Neural cell (in vitro differentiated cells): ENCODE data around the gene HMX1.

ENCODE experiments used
- EP300 ChIP-seq: fragments of 450-650 bp; conservative IDR thresholded peaks from 2 replicates; pipeline ENCODE4 v1.6.1; 2014; ENCODE audit warnings: antibody characterized with exemption, mild to moderate bottlenecking, moderate library complexity; ENCODE audit not compliant: poor library complexity, severe bottlenecking
- EZH2 ChIP-seq: fragments of 200-600, 300-800 bp; shearing (Covaris generic), sonication (generic); IDR thresholded peaks from 2 replicates; pipeline ENCODE4 v1.6.1; 2014; ENCODE audit warnings: antibody characterized with exemption, low read length, borderline replicate concordance, mild to moderate bottlenecking; ENCODE audit not compliant: insufficient read depth, poor library complexity, severe bottlenecking
- TF ChIP-seq, protein P1 (sequence below): IDR thresholded peaks from 2 replicates; pipeline ENCODE4 v1.6.1; 2012; ENCODE audit warnings: borderline replicate concordance

DNA sequence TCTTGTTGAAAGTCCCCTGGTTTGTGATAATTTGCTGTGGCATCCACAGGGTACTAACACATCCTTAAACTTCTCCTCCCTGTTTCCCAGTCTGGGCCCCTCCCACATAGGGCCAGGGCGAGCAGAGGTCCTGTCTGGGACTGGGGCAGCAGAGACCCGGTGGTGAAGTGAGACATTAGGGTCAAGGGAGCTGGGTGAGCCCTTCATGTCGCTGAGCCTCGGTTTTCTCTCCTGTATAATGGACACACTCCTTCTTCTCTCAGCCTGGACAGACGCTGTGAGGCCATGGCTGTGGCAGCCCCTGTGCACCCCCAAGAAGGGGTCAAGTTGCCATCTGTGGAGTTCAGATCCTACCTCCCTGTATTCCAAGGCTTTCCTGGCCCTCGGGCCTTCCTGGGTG is 33.0 kb upstream of the HMX1 start:
- TF ChIP-seq EP300 (no peak), EZH2 (no peak)
- TF ChIP-seq, protein P1, sequence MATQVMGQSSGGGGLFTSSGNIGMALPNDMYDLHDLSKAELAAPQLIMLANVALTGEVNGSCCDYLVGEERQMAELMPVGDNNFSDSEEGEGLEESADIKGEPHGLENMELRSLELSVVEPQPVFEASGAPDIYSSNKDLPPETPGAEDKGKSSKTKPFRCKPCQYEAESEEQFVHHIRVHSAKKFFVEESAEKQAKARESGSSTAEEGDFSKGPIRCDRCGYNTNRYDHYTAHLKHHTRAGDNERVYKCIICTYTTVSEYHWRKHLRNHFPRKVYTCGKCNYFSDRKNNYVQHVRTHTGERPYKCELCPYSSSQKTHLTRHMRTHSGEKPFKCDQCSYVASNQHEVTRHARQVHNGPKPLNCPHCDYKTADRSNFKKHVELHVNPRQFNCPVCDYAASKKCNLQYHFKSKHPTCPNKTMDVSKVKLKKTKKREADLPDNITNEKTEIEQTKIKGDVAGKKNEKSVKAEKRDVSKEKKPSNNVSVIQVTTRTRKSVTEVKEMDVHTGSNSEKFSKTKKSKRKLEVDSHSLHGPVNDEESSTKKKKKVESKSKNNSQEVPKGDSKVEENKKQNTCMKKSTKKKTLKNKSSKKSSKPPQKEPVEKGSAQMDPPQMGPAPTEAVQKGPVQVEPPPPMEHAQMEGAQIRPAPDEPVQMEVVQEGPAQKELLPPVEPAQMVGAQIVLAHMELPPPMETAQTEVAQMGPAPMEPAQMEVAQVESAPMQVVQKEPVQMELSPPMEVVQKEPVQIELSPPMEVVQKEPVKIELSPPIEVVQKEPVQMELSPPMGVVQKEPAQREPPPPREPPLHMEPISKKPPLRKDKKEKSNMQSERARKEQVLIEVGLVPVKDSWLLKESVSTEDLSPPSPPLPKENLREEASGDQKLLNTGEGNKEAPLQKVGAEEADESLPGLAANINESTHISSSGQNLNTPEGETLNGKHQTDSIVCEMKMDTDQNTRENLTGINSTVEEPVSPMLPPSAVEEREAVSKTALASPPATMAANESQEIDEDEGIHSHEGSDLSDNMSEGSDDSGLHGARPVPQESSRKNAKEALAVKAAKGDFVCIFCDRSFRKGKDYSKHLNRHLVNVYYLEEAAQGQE: no peak
